GM18868 (cell line): ENCODE results near the gene ASPN.

Source experiments
- ATAC-seq: cut with Tn5 transposase; IDR thresholded peaks from one replicate; pipeline ENCODE4 v1.9.1; 2021; ENCODE audit warnings: mild to moderate bottlenecking, moderate library complexity; ENCODE audit not compliant: unreplicated experiment

The ASPN gene

GRCh38 chr9:92506184-92506857 lies 24.0 kb upstream of the ASPN start:
- ATAC-seq, result no peak

- no peak for ATAC-seq
These were observed 22.6 kb upstream of the ASPN start for GRCh38 chr9:92504881-92505280.

- no peak for ATAC-seq
These were observed 20.9 kb upstream of the ASPN start for GRCh38 chr9:92503156-92503555.

GRCh38 chr9:92501671-92502393 lies 19.5 kb upstream of the ASPN start:
- ATAC-seq, result peak; percentile 56

- ATAC-seq, result no peak
These were observed 18.4 kb upstream of the ASPN start for GRCh38 chr9:92500725-92501124.

- ATAC-seq, result no peak
These were observed 17.4 kb upstream of the ASPN start for GRCh38 chr9:92499701-92500100.

- ATAC-seq, result no peak
These were observed 14.3 kb upstream of the ASPN start for GRCh38 chr9:92496396-92497176.

GRCh38 chr9:92494856-92495255 lies 12.6 kb upstream of the ASPN start:
- ATAC-seq, result no peak

GRCh38 chr9:92493749-92494387 lies 11.6 kb upstream of the ASPN start:
- no peak for ATAC-seq

- ATAC-seq, result no peak
These were observed 10.6 kb upstream of the ASPN start for GRCh38 chr9:92492781-92493401.

- ATAC-seq, result no peak
These were observed 6.6 kb upstream of the ASPN start for GRCh38 chr9:92488681-92489550.

- ATAC-seq, result no peak
These were observed 4.1 kb upstream of the ASPN start for GRCh38 chr9:92486371-92486770.

- no peak for ATAC-seq
These were observed 2.3 kb upstream of the ASPN start for GRCh38 chr9:92484563-92484962.

- no peak for ATAC-seq
These were observed 1.6 kb upstream of the ASPN start for GRCh38 chr9:92483627-92484545.

GRCh38 chr9:92482805-92483204 lies 499 bp upstream of the ASPN start:
- ATAC-seq, result no peak

- peak; percentile 61 for ATAC-seq
These were observed 1.2 kb downstream of the ASPN start for GRCh38 chr9:92480986-92481633.

GRCh38 chr9:92480291-92480771 lies 2.0 kb downstream of the ASPN start:
- no peak for ATAC-seq

- ATAC-seq, result no peak
These were observed 3.0 kb downstream of the ASPN start for GRCh38 chr9:92479346-92479745.
